ENCODE results near the gene TSPAN3. TPM values are rescaled to one million over a fixed set of nuclear protein-coding genes. Genes with fewer than 3 reads are reported as not detected.
A peak's percentile ranks its signal among the peaks of the same experiment; 100 is the strongest.

The TSPAN3 gene
- total and polyA plus RNA-seq, 4 donors: 49.3 to 82.8 (median 78.7) TPM

- Histone ChIP-seq H3K4me1 (ENCODE audit: control insufficient read depth in 4 of 4, insufficient read depth in 4 of 4, low read length in 3 of 4) (peaks cover 0 to 6% (median 0%) of the 10 kb centered on the region in 4 donors), H3K9ac (ENCODE audit: low read depth in 1 of 2, low read length in 2 of 2) (no peak overlapping the region), H3K27ac (ENCODE audit: low read depth in 1 of 2, low read length in 2 of 2) (no peak overlapping the region), H3K36me3 (ENCODE audit: control insufficient read depth in 4 of 4, insufficient read depth in 3 of 4, low read depth in 1 of 4, low read length in 3 of 4) (no peaks in the 10 kb centered on the region), H3K4me3 (ENCODE audit: low read depth in 1 of 3, low read length in 3 of 3) (no peak overlapping the region), H3K27me3 (ENCODE audit: control insufficient read depth in 4 of 4, insufficient read depth in 4 of 4, low read length in 3 of 4) (no peaks in the 10 kb centered on the region), H3K9me3 (ENCODE audit: control insufficient read depth in 4 of 4, low read length in 3 of 4) (no peaks in the 10 kb centered on the region)
- peak; percentile 12 for DNase-seq (ENCODE audit: low spot score)
- 81% methylated on average over 18 of the region's 18 CpGs for WGBS
- TF ChIP-seq FOXA2 (IDR thresholded peaks at IDR 0.05): no peak
- TF ChIP-seq ATF3 (IDR thresholded peaks at IDR 0.05): no peak
- TF ChIP-seq HNF4G (IDR thresholded peaks at IDR 0.05): no peak
- TF ChIP-seq HNF4A (conservative IDR thresholded peaks at IDR 0.05): no peak
- TF ChIP-seq ZBTB33 (IDR thresholded peaks at IDR 0.05): no peak
- TF ChIP-seq YY1 (IDR thresholded peaks at IDR 0.05): no peak
- no peak for TF ChIP-seq JUND (IDR thresholded peaks at IDR 0.05)
- TF ChIP-seq SP1 (IDR thresholded peaks at IDR 0.05): no peak
- TF ChIP-seq FOXA1 (IDR thresholded peaks at IDR 0.05): no peak
- no peak for TF ChIP-seq GABPA (IDR thresholded peaks at IDR 0.05 in 1 of 2, conservative IDR thresholded peaks at IDR 0.05 in 1 of 2)
- no peak for TF ChIP-seq RXRA (IDR thresholded peaks at IDR 0.05)
- TF ChIP-seq EGR1 (IDR thresholded peaks at IDR 0.05; ENCODE audit: low read depth in 2 of 2): no peak
- no peak for TF ChIP-seq TAF1 (conservative IDR thresholded peaks at IDR 0.05)
- no peak for TF ChIP-seq REST (IDR thresholded peaks at IDR 0.05)
Measured at GRCh38 chr15:77032647-77033416, 38.1 kb downstream of the TSPAN3 start.

GRCh38 chr15:77032052-77032646, 38.8 kb downstream of the TSPAN3 start:
- no peak overlapping the region for H3K4me3 ChIP-seq (ENCODE audit: low read depth in 1 of 3, low read length in 3 of 3)
- WGBS: 65% methylated on average over 22 of the region's 22 CpGs
- H3K36me3 ChIP-seq (ENCODE audit: control insufficient read depth in 4 of 4, insufficient read depth in 3 of 4, low read depth in 1 of 4, low read length in 3 of 4): no peaks in the 10 kb centered on the region
- H3K27me3 ChIP-seq (ENCODE audit: control insufficient read depth in 4 of 4, insufficient read depth in 4 of 4, low read length in 3 of 4): no peaks in the 10 kb centered on the region
- H3K27ac ChIP-seq (ENCODE audit: low read depth in 1 of 2, low read length in 2 of 2): no peak overlapping the region
- H3K9ac ChIP-seq (ENCODE audit: low read depth in 1 of 2, low read length in 2 of 2): no peak overlapping the region
- H3K9me3 ChIP-seq (ENCODE audit: control insufficient read depth in 4 of 4, low read length in 3 of 4): no peaks in the 10 kb centered on the region
- DNase-seq (ENCODE audit: low spot score): no peak
- H3K4me1 ChIP-seq (ENCODE audit: control insufficient read depth in 4 of 4, insufficient read depth in 4 of 4, low read length in 3 of 4): peaks cover 0 to 6% (median 0%) of the 10 kb centered on the region in 4 donors
- TF ChIP-seq HNF4A (conservative IDR thresholded peaks at IDR 0.05) (no peak), MAX (IDR thresholded peaks at IDR 0.05) (no peak)

Data from liver (tissue), 9 donors.